Measurements from ENCODE around the gene SERPINE2. TPM values are rescaled to one million over a fixed set of nuclear protein-coding genes. Genes with fewer than 3 reads are reported as not detected.
"Not testable (repeated sequence)": the region's sequence is repeated elsewhere in the genome, so short reads cannot be mapped to it uniquely, and the experiment has no call there.

SERPINE2 gene
- total RNA-seq, 4 donors from 2014 or later: 6.8 to 91.5 (median 25.6) TPM

- TF ChIP-seq CTCF (IDR thresholded peaks at IDR 0.05): no peak
- ATAC-seq (ENCODE audit: low FRiP score) (no peak), DNase-seq (ENCODE audit: low spot score) (no peak)
Measured at GRCh38 chr2:224008702-224009261, 30.3 kb downstream of the SERPINE2 start.

GRCh38 chr2:224004105-224004695 is 34.9 kb downstream of the SERPINE2 start:
- no peak for TF ChIP-seq CTCF (IDR thresholded peaks at IDR 0.05)
- ATAC-seq (ENCODE audit: low FRiP score) (no peak), DNase-seq (ENCODE audit: low spot score) (no peak)

- not testable (repeated sequence) for ATAC-seq (ENCODE audit: low FRiP score); DNase-seq (ENCODE audit: low spot score)
Measured at GRCh38 chr2:224000662-224001061, 38.4 kb downstream of the SERPINE2 start.

- no peak for DNase-seq (ENCODE audit: low spot score)
- ATAC-seq (ENCODE audit: low FRiP score): no peak
- no peak for TF ChIP-seq CTCF (IDR thresholded peaks at IDR 0.05)
Measured at GRCh38 chr2:223999862-224000261, 39.2 kb downstream of the SERPINE2 start.

- no peak for ATAC-seq (ENCODE audit: low FRiP score)
- no peak for TF ChIP-seq CTCF (IDR thresholded peaks at IDR 0.05)
- no peak for DNase-seq (ENCODE audit: low spot score)
Measured at GRCh38 chr2:223998948-223999347, 40.1 kb downstream of the SERPINE2 start.

- ATAC-seq (ENCODE audit: low FRiP score): no peak
- no peak for TF ChIP-seq CTCF (IDR thresholded peaks at IDR 0.05)
- DNase-seq (ENCODE audit: low spot score): no peak
Measured at GRCh38 chr2:223997938-223998337, 41.1 kb downstream of the SERPINE2 start.

GRCh38 chr2:223996391-223996790 is 42.7 kb downstream of the SERPINE2 start:
- no peak for DNase-seq (ENCODE audit: low spot score)
- ATAC-seq (ENCODE audit: low FRiP score): no peak
- TF ChIP-seq CTCF (IDR thresholded peaks at IDR 0.05): no peak
